DMS53 treated with DMSO at 0.1 percent for 48 hours (cell line): ENCODE data around the gene TSC22D4.

Experiments used
- DNase-seq: peaks from one replicate; lab custom pipeline; 2025; ENCODE audit not compliant: unreplicated experiment; lab: John Stamatoyannopoulos, UW

TSC22D4 gene

DNA sequence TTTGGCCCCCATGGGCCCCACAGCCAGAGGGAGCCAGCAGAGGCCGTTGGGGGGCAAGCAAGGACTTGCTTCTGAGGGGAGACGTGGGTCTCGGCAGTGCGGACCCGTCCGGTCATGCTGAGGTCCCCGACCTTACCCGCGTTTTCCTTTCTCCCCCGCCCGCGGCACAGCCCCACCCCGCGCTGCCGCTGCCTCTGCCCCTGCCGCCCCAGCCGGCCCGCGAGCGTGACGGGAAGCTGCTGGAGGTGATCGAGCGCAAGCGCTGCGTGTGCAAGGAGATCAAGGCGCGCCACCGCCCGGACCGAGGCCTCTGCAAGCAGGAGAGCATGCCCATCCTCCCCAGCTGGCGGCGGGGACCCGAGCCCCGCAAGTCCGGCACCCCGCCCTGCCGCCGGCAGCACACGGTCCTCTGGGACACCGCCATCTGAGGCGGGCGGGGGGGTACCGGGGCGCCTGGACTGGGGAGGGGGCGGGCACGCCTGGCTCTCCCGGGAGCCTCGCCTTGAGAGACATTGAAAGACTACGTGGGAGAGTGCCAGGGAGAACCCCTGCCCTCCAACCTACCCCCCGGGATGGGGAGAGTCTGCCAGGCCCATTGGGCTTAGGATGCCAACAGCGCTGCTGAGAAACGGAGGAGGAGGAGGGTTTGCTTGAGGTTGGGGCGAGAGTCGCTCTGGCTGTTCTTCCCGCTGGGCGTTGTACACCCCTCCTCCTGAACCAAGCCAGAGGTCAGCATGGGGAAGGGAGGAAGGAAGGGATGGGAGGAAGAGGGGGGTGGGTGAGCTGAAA is 14.7 kb upstream of the TSC22D4 start:
- no peak for DNase-seq

DNA sequence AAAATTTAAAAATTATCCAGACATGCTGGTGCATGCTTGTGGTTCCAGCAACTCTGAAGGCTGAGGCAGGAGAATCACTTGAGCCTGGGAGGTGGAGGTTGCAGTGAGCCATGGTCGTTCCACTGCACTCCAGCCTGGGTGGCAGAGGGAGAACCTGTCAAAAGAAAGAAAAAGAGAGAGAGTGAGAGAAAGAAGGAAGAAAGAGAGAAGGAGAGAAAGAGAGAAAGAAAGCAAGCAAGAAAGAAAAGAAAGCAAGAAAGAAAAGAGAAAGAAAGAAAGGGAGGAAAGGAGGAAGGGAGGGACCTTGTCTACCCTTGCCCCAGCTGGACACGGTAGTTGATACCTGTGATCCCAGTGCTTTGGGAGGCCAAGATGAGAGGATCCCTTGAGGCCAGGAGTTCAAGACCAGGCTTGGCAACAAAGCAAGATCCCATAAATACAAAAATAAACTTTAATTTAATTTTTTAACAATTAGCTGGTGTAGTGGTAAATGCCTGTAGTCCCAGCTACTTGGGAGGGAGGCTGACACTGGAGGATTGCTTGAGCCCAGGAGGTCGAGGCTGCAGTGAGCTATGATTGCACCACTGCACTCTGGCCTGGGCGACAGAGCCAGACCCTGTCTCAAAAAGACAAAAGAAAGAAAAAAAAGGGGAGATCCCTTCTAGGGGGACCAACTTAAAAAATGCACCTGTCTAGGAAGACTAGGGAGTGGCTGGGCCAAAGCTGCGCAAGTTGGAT is 13.9 kb upstream of the TSC22D4 start:
- DNase-seq = no peak

DNA sequence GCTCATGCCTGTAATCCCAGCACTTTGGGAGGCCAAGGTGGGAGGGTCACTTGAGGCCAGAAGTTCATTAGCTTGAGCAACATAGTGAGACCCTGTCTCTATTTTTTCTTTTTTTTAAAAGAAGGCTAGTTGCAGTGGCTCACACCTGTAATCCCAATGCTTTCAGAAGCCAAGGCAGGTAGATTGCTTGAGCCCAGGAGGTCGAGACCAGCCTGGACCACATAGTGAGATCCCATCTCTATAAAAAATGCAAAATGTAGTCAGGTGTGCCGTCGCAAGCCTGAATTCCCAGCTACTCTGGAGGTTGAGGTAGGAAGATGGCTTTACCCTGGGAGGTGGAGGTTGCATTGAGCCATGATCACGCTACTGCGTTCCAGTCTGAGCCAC is 12.2 kb upstream of the TSC22D4 start:
- no peak for DNase-seq

DNA sequence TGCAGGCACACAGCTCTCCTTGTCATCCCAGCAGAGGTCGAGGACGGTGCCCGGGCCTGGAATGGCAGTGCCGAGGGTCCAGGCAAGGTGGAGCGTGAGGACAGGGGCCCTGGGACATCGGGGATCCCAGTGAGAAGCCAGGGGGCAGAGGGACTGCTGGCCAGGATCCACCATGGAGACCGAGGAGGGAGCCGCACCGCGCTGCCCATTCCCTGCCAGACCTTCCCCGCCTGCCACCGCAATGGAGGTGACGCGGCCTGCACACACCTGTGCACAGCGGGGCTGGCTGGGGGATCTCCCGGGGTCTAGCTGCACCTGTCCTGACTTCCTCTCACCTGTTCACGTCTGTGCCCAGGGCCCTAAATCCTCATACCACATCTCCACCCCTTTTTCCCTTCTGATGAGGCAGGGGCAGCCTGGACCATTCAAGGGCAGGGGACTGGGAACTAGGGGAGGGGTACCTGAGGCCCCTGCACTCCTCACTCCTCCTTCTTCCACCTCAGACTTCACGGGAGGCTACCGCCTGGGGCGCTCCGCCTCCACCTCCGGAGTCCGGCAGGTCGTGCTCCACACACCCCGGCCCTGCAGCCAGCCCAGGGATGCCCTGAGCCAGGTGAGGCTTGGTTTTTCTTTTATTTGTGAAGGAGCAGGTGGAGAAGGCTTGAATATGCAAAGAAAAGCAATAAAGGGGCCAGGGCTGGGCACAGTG is 11.6 kb upstream of the TSC22D4 start:
- DNase-seq = no peak

DNA sequence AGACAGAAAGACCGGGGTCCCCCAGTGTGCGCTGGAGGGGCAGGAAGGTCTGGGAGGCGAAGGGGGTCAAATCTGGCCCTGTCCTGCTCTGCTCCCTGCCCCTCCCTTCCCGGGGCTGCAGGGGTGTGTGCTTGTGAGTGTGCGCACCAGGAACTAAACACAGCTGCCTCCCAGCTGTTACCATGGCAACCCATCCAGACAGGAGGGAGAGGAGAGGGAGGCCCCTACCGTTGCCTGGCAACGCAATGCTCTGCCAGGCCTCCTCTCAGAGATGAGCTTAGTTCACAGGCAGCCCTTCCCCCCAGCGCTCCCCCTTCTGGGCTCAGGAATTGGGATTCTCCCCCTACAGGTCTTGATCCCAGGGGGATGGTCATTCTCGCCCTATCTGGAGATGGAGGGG is 10.8 kb upstream of the TSC22D4 start:
- peak; percentile 99 for DNase-seq

DNA sequence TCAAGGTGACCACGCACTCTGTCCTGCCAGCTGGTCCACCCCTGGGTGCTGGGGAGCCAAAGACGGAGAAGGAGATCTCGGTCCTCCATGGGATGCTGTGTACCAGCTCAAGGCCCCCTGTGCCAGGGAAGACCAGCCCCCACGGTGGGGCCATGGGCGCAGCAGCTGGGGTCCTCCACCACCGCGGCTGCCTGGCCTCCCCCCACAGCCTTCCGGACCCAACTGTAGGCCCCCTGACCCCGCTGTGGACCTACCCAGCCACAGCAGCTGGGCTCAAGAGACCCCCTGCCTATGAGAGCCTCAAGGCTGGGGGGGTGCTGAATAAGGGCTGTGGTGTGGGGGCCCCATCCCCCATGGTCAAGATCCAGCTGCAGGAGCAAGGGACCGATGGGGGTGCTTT is 10.1 kb upstream of the TSC22D4 start:
- no peak for DNase-seq

DNA sequence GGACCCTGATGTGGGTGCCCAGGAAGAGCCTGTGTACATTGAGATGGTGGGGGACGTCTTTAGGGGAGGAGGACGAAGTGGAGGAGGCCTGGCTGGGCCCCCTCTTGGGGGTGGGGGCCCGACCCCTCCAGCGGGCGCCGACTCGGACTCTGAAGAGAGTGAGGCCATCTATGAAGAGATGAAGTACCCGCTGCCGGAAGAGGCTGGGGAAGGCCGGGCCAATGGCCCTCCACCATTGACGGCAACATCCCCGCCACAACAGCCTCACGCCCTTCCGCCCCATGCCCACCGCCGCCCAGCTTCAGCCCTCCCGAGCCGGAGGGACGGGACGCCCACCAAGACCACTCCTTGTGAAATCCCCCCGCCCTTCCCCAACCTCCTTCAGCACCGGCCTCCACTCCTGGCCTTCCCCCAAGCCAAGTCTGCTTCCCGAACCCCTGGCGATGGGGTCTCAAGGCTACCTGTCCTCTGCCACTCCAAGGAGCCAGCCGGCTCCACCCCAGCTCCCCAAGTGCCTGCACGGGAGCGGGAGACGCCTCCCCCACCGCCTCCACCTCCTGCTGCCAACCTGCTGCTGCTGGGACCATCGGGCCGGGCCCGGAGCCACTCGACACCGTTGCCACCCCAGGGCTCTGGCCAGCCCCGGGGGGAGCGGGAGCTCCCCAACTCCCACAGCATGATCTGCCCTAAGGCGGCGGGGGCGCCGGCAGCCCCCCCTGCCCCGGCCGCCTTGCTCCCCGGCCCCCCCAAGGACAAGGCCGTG is 9.5 kb upstream of the TSC22D4 start:
- no peak for DNase-seq

DNA sequence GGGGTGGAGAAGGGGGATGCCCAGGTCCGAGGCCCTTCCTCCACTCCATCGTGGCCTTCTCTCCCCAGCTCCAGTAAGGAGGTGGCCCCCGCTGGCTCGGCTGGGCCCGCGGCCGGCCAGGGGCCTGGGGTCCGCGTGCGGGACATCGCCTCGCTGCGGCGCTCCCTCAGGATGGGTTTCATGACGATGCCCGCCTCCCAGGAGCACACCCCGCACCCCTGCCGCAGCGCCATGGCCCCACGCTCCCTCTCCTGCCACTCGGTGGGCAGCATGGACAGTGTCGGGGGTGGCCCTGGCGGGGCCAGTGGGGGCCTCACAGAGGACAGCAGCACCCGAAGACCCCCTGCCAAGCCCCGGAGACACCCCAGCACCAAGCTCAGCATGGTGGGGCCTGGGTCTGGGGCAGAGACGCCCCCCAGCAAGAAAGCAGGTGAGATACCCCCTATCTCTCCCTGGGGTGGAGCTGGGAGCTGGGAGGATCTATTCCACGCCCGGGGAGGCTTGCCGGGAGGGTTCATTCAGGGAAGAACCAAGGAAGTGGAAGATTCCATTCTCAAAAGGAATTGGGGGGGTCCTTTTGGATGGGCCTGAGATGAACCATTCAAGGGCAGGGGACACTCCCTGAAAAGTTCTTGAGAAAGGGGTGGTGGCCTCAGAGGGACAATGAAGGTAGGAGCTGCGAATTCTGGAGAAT is 7.9 kb upstream of the TSC22D4 start:
- DNase-seq = no peak

DNA sequence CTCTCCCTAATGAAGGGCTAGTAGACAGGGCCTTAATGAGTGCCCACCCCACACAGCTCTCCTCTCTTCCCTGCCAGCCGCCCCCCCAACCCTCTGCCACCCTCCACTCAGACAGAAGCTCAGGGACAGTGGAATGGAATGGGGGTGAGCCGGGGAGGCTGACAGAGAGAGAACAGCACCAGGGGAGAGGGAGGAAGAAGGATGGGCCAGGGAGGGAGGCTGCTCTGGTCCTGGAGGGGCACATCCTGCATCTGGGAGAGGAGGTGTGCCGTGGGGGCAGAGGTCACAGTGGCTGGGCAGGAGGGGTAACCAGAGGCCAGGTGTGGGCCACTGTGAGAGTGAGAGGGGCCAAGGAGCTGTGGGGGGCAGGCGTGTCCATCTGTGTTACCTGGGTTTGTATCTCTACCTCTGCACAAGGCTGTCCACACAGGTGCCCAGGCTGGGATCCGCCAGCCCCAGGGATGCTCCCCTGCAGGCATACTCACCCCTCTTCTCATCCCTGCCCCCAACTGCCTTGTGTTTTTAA is 7.2 kb upstream of the TSC22D4 start:
- DNase-seq = no peak

DNA sequence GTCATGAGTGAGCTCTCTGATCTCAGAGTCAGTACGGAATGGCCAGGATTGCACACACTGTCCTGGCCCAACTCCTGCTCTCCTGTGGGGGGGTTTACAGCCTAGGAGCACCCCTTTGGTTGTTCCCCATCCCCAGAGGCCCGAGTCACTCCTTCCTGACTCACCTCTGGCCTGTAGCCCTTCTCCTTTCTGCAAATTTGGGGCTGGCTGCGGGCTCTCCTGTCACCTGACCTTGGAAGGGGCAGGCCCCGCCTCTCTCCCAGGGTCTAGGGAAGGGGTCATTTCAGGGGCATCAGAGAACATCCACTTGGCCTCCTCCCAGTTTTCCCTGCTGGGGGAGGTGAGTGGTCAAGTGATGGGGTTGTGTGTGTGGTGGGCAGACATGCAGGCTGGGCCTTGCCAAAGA is 6.5 kb upstream of the TSC22D4 start:
- no peak for DNase-seq

DNA sequence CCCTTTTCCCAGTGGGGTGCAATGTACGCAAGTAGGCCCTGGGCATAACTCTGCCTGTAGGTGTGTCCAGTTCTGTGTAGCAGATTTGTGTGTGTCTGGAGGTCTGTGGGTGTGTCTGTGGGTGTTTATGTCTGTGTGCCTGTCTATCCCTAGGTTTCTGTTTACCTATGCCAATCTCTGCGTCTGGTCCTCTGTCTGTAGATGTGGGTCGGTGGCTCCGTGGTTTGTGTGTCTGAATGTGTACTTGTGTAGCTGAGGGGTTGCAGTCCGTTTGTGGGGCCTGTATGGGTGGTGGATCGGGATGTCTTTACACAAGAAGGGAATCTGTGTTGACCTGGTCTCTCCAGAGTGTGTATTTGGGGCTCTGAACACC is 5.6 kb upstream of the TSC22D4 start:
- no peak for DNase-seq

DNA sequence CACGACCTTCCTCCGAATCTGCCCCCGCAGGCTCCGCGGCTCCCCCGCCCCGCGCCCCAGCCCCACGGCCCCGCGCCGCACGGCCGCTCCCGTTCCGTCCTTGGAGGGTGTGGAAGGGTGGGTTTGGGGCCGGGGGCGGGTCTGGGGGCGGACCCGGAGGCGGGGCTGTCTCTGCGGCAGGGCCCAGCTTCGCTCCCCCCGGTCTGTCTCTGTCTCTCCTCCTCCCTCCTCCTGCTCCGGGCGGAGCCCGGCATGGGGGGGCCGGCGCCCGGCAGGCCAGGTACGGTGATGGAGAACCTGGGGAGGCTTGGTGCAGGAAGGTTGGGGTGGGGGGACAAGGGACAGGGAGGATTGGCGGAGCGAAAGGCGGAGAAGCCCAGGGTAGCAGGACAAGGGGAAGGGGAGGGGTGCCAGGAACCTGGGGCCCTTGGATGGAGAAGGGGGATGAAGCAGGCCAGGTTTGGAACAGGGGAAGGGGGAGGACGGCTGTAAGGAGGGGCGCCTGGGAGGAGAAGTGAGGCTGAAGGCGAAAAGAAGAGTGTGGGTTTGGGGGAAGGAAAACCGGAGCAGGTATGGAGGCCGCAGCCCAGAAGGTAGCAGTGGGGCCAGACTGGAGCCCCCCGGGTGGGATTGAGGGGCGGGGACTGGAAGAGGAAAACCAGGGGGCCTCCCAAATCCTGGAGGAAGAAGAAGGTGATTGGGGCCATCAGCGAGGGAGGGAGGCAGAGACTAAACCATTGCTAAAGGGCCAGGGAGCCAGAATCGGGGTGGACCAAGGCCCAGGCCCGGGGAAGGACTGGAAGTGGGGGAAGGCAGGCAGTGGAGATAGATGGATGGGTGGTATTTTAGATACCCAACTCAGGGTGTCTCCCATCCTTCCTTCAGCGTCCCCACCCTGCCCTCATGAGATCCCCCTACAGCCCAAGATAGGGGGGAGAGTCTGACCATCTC is 5.0 kb upstream of the TSC22D4 start, which contains the start of gene NYAP1:
NYAP1 (plus strand) TSS at position 206 of the 951 bp plus-strand sequence. CDS start 1,385 bp downstream, outside the sequence.
- DNase-seq = no peak

DNA sequence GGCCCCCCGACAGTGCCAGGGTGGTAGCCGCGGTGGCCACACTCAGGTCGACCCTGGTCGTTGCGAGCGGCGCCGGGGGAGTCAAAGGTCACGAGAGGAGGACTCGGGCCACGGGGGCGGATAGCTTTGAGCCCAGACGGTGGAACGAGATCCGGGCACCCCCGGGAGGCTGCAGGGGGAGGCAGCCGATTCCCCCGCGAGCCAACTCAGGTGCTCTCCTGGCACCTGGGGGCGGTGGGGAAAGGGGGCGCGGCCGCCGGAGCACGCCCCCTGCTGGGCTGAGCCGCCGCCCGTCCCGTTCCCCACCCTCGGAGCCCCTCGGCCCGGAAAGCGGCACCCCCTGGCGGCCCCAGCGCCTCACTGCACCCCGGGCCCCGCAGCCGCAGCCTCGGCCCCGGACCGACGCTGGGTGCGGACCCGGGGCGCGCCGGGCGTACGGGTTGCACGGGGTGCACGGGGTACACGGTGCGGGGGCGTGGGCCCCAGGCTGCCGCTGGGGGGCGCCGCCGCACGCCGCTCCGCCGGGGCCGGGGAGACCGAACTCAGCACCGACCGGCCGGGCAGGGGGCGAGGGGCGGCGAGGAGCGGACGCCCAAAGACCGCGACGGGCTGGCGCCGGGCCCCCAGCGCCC is 4.2 kb upstream of the TSC22D4 start:
- peak; percentile 23 for DNase-seq

DNA sequence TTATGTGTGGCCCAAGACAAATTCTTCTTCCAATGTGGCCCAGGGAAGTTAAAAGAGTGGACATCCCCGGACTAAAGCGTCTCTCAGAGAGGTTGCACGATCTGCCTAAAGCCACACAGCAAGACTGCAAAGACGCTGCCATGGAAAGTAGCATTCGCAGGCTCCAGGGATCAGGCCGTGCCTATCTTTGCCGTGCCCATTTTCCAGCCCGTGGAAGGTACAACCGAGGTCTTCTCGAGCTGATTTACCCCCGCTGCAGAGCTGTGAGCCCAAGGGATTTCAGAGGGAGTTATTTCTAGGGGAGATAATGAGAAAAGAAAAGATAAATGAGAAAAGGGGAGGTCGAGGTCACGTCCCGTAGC is 3.7 kb upstream of the TSC22D4 start:
- no peak for DNase-seq

DNA sequence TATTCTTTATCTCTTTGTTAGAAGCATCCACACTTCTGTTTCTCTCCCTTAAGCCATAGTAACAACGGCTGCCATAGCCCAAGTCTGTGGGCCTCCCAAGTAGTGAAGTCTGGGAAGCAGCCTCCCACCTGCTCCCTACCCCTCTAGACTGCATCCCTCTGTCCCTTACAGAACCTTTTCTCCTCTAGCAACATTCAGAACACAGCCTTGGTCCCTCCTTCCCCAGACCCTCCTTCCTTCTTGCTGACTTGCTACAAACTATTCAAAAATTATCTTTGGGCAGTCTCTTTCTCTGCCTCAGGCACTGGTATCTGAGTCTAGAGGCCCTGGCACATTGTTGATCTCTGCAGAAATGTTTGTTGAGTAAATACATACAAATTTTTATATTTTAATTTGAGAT is 2.5 kb upstream of the TSC22D4 start:
- DNase-seq = no peak

DNA sequence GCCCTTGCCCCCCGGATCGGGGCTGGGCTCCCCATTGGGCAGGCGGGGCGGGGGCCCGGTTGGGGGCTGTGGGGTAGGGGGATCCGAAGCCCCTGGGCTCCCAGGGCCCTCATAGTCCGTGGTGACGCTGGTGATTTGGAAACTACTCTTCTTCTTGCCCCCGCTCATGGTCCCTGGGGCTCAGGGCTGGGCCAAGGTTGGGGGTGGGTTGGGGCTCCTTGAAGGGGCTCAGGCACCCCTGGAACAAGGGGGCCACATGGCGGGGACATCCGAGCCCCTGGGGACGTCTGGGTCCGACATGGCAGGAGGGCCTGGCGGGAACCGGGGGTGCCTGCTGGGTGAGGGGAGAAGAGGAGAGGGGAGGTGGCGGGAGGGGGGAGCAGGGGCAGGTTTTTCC is 1.1 kb downstream of the TSC22D4 start:
- DNase-seq = no peak

DNA sequence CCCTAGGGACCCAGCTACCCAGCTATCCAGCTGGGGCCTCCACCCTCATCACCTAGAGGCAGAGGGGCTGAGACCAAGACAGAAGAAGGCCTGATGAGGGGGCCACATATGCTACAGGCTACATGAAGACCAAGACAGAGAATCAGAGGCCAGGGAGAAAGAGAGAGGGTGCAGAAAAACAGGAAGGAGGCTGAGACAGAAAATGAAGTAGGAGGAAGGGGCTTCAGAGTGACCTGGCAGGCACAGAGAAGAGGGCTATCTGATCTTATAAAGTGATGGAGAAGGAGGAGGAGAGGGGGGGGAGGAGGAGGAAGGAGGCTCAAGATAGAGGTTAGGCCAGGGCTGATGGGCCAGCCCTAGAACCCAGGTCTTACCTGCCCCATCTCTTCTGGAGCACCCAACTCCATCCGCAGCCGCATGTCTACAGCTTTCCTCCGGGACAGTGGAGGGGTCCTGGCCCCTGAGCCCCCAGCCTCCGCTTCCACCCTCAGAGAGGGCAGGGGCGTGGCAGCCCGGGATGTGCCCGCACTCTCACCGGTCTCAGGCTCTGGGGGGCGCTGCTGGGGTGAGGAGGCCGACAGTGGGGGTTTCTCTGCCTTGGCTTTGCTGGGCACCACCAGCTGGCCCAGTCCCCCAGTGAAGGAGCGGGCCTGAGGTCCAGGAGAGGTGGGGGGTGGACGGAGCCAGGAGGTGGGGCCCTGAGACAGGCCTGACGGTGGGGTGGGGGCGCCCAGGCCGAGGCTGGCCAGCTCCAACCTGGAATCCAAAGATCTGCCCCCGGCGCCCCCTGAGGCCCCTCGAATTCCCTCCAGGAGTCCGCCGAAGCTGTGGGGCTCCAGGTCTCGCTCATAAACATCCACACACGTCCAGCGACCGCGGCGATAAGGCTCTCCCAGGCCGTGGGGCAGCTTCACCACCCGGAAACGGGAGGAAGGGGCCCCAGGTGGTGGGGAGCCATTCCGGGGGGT is 1.8 kb downstream of the TSC22D4 start:
- DNase-seq = no peak
